Measurements from ENCODE around the gene VEGFD. TPM values are rescaled to one million over a fixed set of nuclear protein-coding genes. Genes with fewer than 3 reads are reported as not detected.

The VEGFD gene
- total RNA-seq, 1 donor from 2014 or later, result not detected

GRCh38 chrX:15399962-15400391, 15.8 kb upstream of the VEGFD start:
- Histone ChIP-seq H3F3A (ENCODE audit: low read depth) (no peaks in the 10 kb centered on the region), H3K36me3 (no peaks in the 10 kb centered on the region), H3K4me3 (no peak overlapping the region), H3K79me2 (ENCODE audit: low read depth) (no peaks in the 10 kb centered on the region), H3K27me3 (no peaks in the 10 kb centered on the region), H3K4me2 (no peak overlapping the region), H2AFZ (replicated peaks) (no peak overlapping the region), H3K9ac (no peak overlapping the region), H3K27ac (no peak overlapping the region), H3K9me3 (ENCODE audit: low read depth) (no peaks in the 10 kb centered on the region), H3K4me1 (no peaks in the 10 kb centered on the region), H4K20me1 (ENCODE audit: low read depth) (no peaks in the 10 kb centered on the region)
- Mint-ChIP-seq H3K27me3 (ENCODE audit: insufficient read depth, low read depth) (no peaks in the 10 kb centered on the region), H3K4me3 (no peak overlapping the region), H3K4me1 (peaks cover 3% of the 10 kb centered on the region), H3K36me3 (peaks cover 2% of the 10 kb centered on the region), H3K9me3 (no peaks in the 10 kb centered on the region), H3K27ac (no peak overlapping the region)
- no peak for DNase-seq (ENCODE audit: low spot score)
- TF ChIP-seq CTCF (IDR thresholded peaks at IDR 0.05) (no peak), EZH2 (IDR thresholded peaks at IDR 0.05) (no peak), EZH2phosphoT487 (IDR thresholded peaks at IDR 0.05) (no peak)

- no peak for DNase-seq (ENCODE audit: low spot score)
- H3K4me3 Mint-ChIP-seq, result no peak overlapping the region
- TF ChIP-seq EZH2phosphoT487 (IDR thresholded peaks at IDR 0.05), result no peak
- TF ChIP-seq EZH2 (IDR thresholded peaks at IDR 0.05), result no peak
- TF ChIP-seq CTCF (IDR thresholded peaks at IDR 0.05), result no peak
- Histone ChIP-seq H2AFZ (replicated peaks) (no peak overlapping the region), H3K27me3 (no peaks in the 10 kb centered on the region), H3K36me3 (no peaks in the 10 kb centered on the region), H4K20me1 (ENCODE audit: low read depth) (no peaks in the 10 kb centered on the region), H3K9me3 (ENCODE audit: low read depth) (no peaks in the 10 kb centered on the region), H3K27ac (no peak overlapping the region), H3K79me2 (ENCODE audit: low read depth) (no peaks in the 10 kb centered on the region), H3K4me3 (no peak overlapping the region), H3F3A (ENCODE audit: low read depth) (no peaks in the 10 kb centered on the region), H3K4me2 (no peak overlapping the region), H3K4me1 (no peaks in the 10 kb centered on the region), H3K9ac (no peak overlapping the region)
- H3K9me3 Mint-ChIP-seq, result no peaks in the 10 kb centered on the region
- H3K27me3 Mint-ChIP-seq (ENCODE audit: insufficient read depth, low read depth), result no peaks in the 10 kb centered on the region
- no peak overlapping the region for H3K27ac Mint-ChIP-seq
- H3K36me3 Mint-ChIP-seq, result peaks cover 2% of the 10 kb centered on the region
- peaks cover 3% of the 10 kb centered on the region for H3K4me1 Mint-ChIP-seq
These were observed 14.7 kb upstream of the VEGFD start for GRCh38 chrX:15398874-15399273.

GRCh38 chrX:15395789-15396188, 11.6 kb upstream of the VEGFD start:
- Histone ChIP-seq H3K9ac (no peak overlapping the region), H3K4me2 (no peak overlapping the region), H3K27me3 (no peaks in the 10 kb centered on the region), H4K20me1 (ENCODE audit: low read depth) (no peaks in the 10 kb centered on the region), H3K36me3 (no peaks in the 10 kb centered on the region), H3K4me1 (peaks cover 3% of the 10 kb centered on the region), H3F3A (ENCODE audit: low read depth) (no peaks in the 10 kb centered on the region), H3K79me2 (ENCODE audit: low read depth) (no peaks in the 10 kb centered on the region), H3K9me3 (ENCODE audit: low read depth) (no peaks in the 10 kb centered on the region), H2AFZ (replicated peaks) (no peak overlapping the region), H3K27ac (no peak overlapping the region), H3K4me3 (no peak overlapping the region)
- no peak overlapping the region for H3K4me3 Mint-ChIP-seq
- H3K27me3 Mint-ChIP-seq (ENCODE audit: insufficient read depth, low read depth), result no peaks in the 10 kb centered on the region
- no peaks in the 10 kb centered on the region for H3K4me1 Mint-ChIP-seq
- H3K9me3 Mint-ChIP-seq, result no peaks in the 10 kb centered on the region
- H3K27ac Mint-ChIP-seq, result no peak overlapping the region
- H3K36me3 Mint-ChIP-seq, result peaks cover 2% of the 10 kb centered on the region
- TF ChIP-seq CTCF (IDR thresholded peaks at IDR 0.05) (no peak), EZH2phosphoT487 (IDR thresholded peaks at IDR 0.05) (no peak), EZH2 (IDR thresholded peaks at IDR 0.05) (no peak)
- DNase-seq (ENCODE audit: low spot score), result no peak

Data from neural progenitor cell (in vitro differentiated cells).